ENCODE data around the gene ACAA2.
A peak's percentile ranks its signal among the peaks of the same experiment; 100 is the strongest.

Gene ACAA2

GRCh38 chr18:49813319-49814146, at the start of gene ACAA2:
ACAA2 (minus strand) TSS chr18:49813533; CDS start chr18:49813484, 49 bp downstream.
- no peak for FAIRE-seq

GRCh38 chr18:49862656-49863385, 49.5 kb upstream of the ACAA2 start:
- FAIRE-seq, result no peak

DNA sequence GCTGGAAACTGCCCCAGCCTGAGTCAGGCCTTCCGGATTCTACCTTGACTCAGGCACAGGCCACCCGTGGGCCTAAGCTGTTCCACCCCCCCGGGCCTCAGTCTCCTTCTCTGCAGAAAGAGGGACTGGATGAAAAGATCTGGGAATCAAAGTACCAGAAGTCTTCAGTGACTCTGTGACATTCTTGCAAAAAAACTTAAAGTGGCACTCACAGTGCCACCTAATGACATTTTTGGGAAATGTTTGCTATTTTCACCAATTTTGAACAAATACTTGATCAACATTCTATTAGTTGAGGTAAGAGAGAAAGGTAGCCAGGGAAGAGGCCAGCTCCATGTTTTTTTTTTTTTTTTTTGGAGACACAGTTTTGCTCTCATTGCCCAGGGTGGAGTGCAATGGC, 48.3 kb upstream of the ACAA2 start:
- peak; percentile 48 for FAIRE-seq

GRCh38 chr18:49859725-49860124, 46.4 kb upstream of the ACAA2 start:
- FAIRE-seq, result no peak

DNA sequence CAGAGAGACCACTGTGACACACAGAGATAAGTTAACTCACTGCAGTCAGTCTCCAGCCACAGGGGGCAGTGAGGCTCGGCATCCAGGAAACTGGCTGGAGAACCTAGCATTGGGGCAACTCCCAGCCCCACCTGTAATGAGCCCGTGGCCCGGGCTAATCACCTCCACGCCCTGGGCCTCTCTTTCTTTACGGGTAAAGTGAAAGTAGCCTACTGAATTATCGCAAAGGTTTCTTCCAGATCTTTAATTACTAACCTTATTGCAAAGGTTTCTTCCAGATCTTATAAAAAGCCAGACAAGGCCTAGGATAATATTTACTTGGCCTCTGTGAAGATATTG, 45.7 kb upstream of the ACAA2 start:
- no peak for FAIRE-seq

- FAIRE-seq, result peak; percentile 78
These were observed 45.1 kb upstream of the ACAA2 start for GRCh38 chr18:49858309-49859020.

GRCh38 chr18:49857708-49858107, 44.4 kb upstream of the ACAA2 start:
- FAIRE-seq, result no peak

DNA sequence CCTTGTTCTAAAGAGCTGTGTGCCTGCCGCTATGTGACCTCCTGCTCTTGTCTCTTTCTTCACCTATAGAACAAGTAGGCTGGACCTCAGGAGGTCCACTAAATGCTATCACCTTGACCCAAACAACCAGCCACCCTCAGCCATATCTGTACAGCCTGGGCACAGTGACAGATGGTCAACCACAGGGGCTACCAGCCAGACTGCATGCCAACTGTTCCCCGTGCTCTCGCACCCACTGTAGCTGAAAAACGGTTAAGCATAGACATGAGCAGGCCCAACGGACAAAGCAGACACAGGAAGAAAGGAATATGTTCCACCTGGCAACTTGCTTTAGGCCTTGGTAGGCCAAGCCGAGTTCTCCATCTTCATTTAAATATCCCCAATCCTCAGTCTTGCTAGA, 43.2 kb upstream of the ACAA2 start:
- FAIRE-seq, result no peak

GRCh38 chr18:49855711-49856415, 42.5 kb upstream of the ACAA2 start:
- no peak for FAIRE-seq

DNA sequence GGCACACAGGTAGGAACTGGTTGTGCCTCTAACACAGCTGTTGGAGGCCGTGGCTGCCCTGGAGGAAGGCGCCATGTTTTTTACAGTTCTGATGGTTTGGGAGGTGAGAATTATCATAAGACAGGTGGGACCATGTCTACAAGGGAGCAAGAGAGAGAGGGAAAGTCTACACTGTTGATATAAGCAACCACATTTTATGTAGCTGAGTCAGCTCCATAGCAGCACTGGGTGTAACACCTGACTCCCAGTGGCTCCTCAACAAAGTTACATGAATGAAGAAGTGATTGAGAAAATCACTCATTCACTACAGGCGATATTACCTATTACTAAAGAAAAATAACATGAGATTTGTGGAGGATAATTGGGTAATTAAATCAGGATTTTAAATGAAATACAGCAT, 41.3 kb upstream of the ACAA2 start:
- FAIRE-seq, result no peak

DNA sequence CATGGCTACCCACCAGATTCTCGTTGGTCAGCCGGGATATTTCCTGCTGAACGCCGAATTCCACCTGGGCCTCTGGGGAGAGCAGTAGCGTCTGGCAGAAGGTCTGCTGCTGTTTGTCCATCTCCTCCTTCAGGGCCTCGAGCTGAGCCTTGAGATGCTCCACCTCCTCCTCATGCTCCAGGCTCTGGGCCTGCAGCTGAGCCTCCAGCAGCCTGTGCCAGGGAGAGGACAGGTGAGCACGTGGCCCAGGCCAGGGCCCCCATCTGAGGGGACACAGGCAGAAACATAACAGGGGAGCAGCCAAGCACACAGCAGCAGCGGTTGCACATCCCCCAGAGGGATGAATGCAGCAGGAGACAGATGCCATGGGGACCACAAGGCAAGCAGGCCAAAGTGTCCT, 40.1 kb upstream of the ACAA2 start:
- FAIRE-seq, result no peak

DNA sequence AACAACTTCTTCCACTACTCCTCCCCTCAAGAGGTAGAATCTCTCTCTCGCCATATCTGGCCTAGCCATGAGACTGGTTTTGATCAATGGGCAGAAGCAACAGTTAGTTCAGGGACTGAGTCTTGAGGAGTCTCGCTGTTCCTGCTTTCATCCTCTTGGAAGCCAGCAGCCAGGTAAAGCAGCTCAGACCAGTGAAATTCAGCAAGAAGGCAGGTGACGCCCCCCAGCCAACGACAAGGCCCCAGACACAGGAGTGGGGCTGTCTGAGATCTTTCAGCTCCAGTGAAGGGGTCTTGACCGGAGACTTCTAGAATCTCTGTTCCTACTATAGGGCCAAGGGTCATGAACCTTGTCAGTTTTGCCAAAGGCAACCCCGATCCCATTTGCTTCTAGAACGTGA, 39.7 kb upstream of the ACAA2 start:
- FAIRE-seq, result no peak

DNA sequence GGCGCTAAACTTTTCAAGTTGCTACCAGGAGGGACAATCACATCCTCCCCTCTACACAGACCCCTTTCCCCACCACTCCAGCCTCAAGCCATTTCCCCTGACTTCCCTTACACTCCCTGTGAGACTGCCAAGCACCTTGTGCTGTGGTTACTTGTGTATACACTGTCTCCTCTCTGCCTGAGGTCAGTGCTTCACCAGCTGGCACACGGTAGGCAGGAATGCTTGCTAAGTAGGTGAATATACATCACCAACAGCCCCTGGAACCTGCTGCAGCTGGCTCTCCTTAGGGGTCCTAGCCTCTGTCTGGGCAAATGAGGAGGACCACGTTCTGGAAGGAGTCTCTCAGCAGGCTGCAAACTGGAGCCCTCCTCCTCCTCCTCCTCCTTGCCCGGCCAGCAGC, 38.3 kb upstream of the ACAA2 start:
- no peak for FAIRE-seq

DNA sequence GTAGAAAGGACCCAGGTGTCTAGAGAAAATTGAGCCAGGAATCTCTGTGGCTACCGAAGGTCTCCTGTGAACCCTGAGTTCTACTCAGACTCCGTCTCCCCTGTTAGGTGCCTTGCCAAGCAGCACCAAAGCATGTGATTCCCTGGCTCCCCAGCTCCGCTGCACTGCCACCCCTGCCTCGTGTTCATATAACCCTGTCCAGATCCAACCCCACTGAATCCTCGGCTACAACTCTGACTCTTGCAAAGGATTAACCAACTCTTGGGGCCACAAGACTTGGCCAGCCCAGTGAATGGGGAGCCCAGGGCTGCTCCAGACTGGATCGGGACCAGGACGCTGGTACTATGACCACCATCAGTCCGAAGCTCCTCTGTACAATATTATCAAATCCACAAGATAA, 37.3 kb upstream of the ACAA2 start:
- no peak for FAIRE-seq

DNA sequence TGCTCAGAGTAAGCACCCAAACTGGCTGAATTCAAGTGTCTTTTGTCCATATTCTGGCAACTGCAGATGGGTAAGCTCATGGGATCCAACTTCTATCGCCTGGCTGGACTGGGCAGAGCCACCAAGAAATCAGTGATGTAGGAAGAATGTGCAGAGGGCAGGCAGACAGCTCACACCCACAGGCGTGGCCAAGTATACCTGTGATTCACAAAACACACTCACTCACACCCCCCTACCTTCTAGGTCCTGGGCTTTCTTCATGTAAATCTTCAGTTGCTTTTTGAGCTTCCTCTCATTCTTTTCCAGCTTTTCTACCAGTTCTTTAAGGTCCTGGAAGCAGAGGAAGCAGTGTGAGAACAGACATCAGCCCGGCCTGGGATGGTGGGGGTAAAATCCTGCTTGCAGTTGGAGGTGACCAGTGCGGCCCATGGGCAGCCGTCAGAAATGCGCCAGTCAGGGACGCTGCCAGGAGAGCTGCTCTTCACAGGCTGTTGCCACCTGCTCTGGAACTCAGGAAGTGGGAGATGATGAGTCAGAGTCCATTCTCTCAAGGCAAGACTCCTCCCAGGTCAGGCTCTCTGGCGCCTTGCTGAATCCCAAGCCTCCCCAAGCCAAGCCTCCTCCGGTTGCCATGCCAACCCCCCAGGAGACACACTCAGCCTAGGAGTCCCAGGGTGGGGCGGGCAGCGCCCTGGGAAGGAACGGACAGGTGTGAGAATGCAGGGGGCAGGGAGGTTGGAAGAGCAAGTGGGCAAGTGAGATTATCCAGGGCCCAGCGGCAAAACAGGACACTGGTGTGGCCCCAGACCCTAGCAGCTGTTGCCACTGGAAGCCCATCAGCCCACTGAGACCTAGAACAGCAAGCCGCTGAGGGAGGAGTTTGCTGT, 36.2 kb upstream of the ACAA2 start:
- FAIRE-seq, result no peak

- no peak for FAIRE-seq
These were observed 34.8 kb upstream of the ACAA2 start for GRCh38 chr18:49848115-49848514.

DNA sequence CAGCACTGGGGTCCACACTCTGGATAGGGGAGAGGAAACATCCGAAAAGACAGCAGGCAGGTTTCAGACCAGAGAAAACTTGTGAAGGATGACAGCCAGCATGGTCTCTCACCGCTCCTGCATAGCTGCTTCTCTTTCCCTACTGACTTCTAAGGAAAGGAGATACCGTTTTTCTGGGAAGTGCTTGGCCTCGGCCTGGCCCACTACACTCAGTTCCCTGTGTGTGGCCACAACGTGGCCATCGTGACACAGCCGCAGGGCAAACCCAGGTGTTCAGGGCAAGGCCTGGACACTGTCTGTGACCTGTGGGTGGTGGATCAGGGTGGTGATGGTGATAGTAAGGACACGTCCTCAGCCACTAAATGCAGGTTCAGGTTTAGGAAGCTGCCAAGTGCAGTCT, 34.2 kb upstream of the ACAA2 start:
- FAIRE-seq, result no peak

DNA sequence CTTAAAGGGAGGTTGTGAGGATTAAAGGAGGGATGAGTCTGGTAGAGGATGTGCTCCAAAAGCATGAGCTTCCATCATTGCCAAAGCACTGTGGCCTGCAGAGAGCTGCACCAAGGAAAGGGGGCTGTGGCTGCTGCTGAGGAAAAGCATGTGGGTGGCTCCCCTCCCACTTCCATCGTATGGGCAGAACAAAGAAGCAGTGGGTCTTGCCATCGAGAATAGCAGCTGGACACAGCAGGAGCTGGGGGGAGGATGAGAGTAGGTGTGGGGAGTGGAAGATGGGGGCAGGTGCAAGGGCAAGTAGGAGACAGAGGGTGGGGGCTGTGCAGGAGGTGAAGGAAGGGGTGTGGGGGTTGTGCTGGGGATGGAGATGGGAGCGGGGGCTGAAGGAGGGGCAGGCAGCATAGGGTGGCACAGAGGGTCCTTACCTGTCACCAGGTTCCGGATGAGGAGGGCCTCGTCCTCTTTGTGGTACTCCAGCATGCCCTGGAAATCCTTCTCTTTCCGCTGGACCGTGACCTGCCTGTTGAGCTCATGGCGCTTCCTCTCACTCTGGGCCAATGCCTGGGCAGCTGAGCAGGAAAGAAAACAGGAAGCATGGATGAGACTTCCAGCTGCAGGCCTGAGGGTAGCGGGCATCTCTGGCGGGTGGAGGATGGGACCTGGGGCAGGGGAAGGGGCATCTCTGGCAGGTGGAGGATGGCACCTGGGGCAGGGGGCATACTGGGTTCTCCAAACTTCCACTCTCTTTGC, 33.6 kb upstream of the ACAA2 start:
- no peak for FAIRE-seq

DNA sequence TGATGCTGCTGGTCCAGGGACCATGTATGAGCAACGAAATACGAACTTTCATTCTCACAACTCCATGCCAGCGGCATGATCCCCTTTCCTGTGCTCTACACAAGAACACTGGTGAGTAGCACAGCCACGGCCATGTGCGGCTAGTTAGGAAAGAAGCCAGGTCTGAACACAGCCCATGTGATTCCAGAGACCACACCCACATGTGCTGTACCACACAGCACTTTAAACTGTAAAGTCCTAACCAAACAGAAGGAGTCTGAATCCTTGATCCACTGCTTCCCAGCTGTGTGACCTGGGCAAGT, 33.0 kb upstream of the ACAA2 start:
- FAIRE-seq, result no peak

DNA sequence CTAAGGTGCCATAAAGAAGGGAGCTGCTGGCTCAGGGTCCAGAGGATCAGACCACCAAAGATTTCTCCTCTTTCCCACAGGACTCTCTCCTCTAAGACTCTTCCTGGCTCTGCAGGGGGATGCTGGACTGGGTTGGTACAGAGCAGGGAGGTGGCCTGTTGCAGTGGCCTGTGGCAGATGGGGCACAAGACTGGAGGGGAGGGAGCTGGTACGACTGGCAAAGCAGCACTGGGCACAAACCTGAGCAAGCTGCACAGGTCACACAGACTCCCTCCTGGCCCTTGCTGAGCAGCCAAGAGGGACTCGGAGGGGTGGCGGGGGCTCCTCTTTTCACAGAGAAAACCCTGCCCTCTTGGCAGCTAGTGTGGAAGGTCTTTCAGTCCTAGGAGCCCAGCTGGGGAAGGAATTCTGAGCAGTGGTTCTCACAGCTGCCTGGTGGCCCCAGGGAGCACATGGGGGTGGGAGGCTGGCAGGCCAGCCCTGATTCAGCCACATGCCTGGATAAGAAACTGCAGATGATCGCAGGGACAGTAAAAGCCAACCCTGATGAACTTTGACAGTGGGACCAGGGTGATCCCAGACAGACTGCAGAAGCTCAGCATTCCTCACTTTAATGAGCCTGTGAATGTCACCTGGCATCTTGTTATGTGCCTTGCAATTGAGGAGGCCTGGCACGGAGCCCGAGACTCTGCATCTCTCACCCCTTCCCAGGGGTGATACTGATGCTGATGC, 32.5 kb upstream of the ACAA2 start:
- no peak for FAIRE-seq

DNA sequence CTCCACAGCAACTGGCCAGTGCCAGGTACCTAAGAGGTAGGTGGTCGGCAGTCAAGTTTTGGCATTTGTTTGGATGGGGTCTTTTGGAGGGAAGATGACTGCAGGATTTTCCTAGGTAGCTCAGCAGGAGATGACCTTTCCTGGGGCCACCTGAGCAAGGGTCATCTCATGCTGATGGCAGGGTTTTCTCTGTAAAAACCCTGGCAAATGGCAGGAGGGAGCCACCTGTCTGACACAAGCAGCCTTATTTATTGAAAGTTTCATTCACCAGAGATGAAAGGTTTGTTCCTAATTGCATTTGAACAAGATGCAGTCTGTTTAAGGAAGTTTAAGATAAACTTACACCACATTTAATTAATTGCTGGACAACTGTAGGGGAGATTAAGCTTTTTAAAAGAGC, 31.6 kb upstream of the ACAA2 start:
- FAIRE-seq, result no peak

Data from TTC549 (cell line).